Measurements from ENCODE around the gene ZFP62. TPM values are rescaled to one million over a fixed set of nuclear protein-coding genes. Genes with fewer than 3 reads are reported as not detected.

The ZFP62 gene
- total RNA-seq, 1 donor from 2014 or later: 27.0 TPM

DNA sequence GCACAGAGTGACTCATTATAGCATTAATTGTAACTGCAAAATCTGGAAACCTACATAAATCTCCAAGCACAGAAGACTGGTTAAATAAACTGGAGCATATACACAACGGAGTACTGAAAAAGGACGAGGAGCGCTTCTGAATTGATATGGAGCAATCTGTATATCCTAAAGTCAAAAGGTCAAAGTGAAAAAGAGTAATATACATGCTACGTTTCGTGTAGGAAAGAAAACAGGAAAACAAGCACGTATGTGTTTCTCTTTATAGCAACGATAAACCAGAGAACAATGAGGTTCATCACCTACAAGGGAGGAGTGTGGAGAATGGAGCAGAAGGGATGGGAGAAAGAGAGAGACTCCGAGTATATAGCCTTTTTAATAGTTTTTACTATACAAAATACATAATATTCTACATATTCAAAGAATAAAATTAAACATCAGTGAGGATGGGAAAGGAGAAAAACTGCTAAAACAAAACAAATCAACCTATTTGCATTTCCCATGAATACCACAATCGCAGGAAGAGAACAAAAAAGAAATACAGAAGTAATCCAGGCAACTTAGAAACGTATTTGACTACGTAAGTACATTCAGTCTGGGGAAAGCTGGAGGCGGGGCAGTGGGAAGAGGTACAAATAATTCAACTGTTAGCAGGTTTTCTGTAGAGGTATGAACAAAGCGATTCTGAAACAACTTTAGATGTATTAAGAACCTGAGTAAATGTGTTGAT is 7.8 kb downstream of the ZFP62 start:
- Mint-ChIP-seq H3K36me3 (ENCODE audit: unreplicated experiment) (peaks cover 36% of the 10 kb centered on the region), H3K27ac (ENCODE audit: unreplicated experiment) (no peak overlapping the region), H3K9me3 (ENCODE audit: unreplicated experiment) (peaks cover 6% of the 10 kb centered on the region), H3K4me3 (ENCODE audit: unreplicated experiment) (no peak overlapping the region), H3K4me1 (ENCODE audit: low read depth, unreplicated experiment) (peaks cover 5% of the 10 kb centered on the region), H3K27me3 (ENCODE audit: unreplicated experiment) (no peaks in the 10 kb centered on the region)
- no peak for DNase-seq
- TF ChIP-seq CTCF (IDR thresholded peaks at IDR 0.05; ENCODE audit: partially characterized antibody, unreplicated experiment): no peak

DNA sequence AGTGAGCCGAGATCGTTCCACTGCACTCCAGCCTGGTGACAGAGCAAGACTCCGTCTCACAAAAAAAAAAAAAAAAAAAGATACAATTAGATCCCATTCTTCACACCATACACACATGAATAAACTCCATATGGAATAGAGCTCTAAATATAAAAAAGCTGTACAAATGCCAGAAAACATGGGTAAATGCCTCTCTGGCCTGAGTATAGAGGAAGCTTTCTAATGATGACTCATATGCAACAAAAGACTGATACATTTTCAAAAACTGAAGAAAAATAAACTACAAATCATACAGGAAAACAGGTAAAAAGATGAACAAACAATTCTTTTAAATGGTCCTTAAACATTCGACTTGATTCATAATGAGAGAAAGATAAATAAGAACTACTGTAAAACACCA is 8.6 kb downstream of the ZFP62 start:
- peaks cover 6% of the 10 kb centered on the region for H3K9me3 Mint-ChIP-seq (ENCODE audit: unreplicated experiment)
- TF ChIP-seq CTCF (IDR thresholded peaks at IDR 0.05; ENCODE audit: partially characterized antibody, unreplicated experiment): no peak
- DNase-seq: no peak
- peaks cover 43% of the 10 kb centered on the region for H3K36me3 Mint-ChIP-seq (ENCODE audit: unreplicated experiment)
- no peak overlapping the region for H3K27ac Mint-ChIP-seq (ENCODE audit: unreplicated experiment)
- H3K4me3 Mint-ChIP-seq (ENCODE audit: unreplicated experiment): no peak overlapping the region
- H3K27me3 Mint-ChIP-seq (ENCODE audit: unreplicated experiment): no peaks in the 10 kb centered on the region
- H3K4me1 Mint-ChIP-seq (ENCODE audit: low read depth, unreplicated experiment): peaks cover 5% of the 10 kb centered on the region

- Mint-ChIP-seq H3K36me3 (ENCODE audit: unreplicated experiment) (peaks cover 63% of the 10 kb centered on the region), H3K27ac (ENCODE audit: unreplicated experiment) (no peak overlapping the region), H3K27me3 (ENCODE audit: unreplicated experiment) (no peaks in the 10 kb centered on the region), H3K4me3 (ENCODE audit: unreplicated experiment) (no peak overlapping the region), H3K9me3 (ENCODE audit: unreplicated experiment) (peaks cover 10% of the 10 kb centered on the region), H3K4me1 (ENCODE audit: low read depth, unreplicated experiment) (no peaks in the 10 kb centered on the region)
- no peak for TF ChIP-seq CTCF (IDR thresholded peaks at IDR 0.05; ENCODE audit: partially characterized antibody, unreplicated experiment)
- DNase-seq: no peak
Measured at GRCh38 chr5:180850434-180851078, 10.5 kb downstream of the ZFP62 start.

GRCh38 chr5:180849827-180850226 is 11.2 kb downstream of the ZFP62 start:
- no peaks in the 10 kb centered on the region for H3K27me3 Mint-ChIP-seq (ENCODE audit: unreplicated experiment)
- TF ChIP-seq CTCF (IDR thresholded peaks at IDR 0.05; ENCODE audit: partially characterized antibody, unreplicated experiment): no peak
- peaks cover 10% of the 10 kb centered on the region for H3K9me3 Mint-ChIP-seq (ENCODE audit: unreplicated experiment)
- no peak overlapping the region for H3K27ac Mint-ChIP-seq (ENCODE audit: unreplicated experiment)
- DNase-seq: no peak
- H3K4me1 Mint-ChIP-seq (ENCODE audit: low read depth, unreplicated experiment): no peaks in the 10 kb centered on the region
- H3K4me3 Mint-ChIP-seq (ENCODE audit: unreplicated experiment): no peak overlapping the region
- peaks cover 64% of the 10 kb centered on the region for H3K36me3 Mint-ChIP-seq (ENCODE audit: unreplicated experiment)

GRCh38 chr5:180848878-180849277 is 12.2 kb downstream of the ZFP62 start:
- Mint-ChIP-seq H3K27ac (ENCODE audit: unreplicated experiment) (no peak overlapping the region), H3K36me3 (ENCODE audit: unreplicated experiment) (peaks cover 64% of the 10 kb centered on the region), H3K4me3 (ENCODE audit: unreplicated experiment) (no peak overlapping the region), H3K27me3 (ENCODE audit: unreplicated experiment) (no peaks in the 10 kb centered on the region), H3K4me1 (ENCODE audit: low read depth, unreplicated experiment) (no peaks in the 10 kb centered on the region), H3K9me3 (ENCODE audit: unreplicated experiment) (peaks cover 10% of the 10 kb centered on the region)
- TF ChIP-seq CTCF (IDR thresholded peaks at IDR 0.05; ENCODE audit: partially characterized antibody, unreplicated experiment): peak; percentile 35
- no peak for DNase-seq

Data from glutamatergic neuron (in vitro differentiated cells).